HepG2 (cell line): ENCODE data around the gene NUDT7. TPM values are rescaled to one million over a fixed set of nuclear protein-coding genes. Genes with fewer than 3 reads are reported as not detected.

Source experiments
- ATAC-seq: fragments of 200-7000 bp; cut with Tn5 transposase; 3 replicates; pipeline ENCODE4 v1.9.1; 2020; ENCODE audit warnings: mild to moderate bottlenecking, moderate library complexity
- BruUV-seq: library from RNA; stranded (reverse); fragments of 400-500 nt; replicated peaks from 2 replicates; lab custom pipeline; 2021; lab: Mats Ljungman, UMichigan
- CTCF ChIA-PET: fragments of 300-600 bp; formaldehyde crosslinking; extraction: SDS; loops from one replicate; lab custom pipeline; 2021; ENCODE audit warnings: low total read pairs, inconsistent platforms, low intra/inter-chr PET ratio; lab: Yijun Ruan, JAX
- POLR2A ChIA-PET: fragments of 350-600 bp; sonication (Branson Sonifier 250); formaldehyde crosslinking; loops from one replicate; lab custom pipeline; 2020; ENCODE audit warnings: antibody characterized with exemption, inconsistent platforms; lab: Yijun Ruan, JAX
- DNase-seq: peaks from one replicate; pipeline ENCODE4 v3.0.0-alpha.2; 2015; ENCODE audit warnings: low spot score
- FAIRE-seq: peaks from 3 replicates; lab custom pipeline; 2011; peaks lifted over from hg19 to GRCh38; lab: Jason Lieb, UNC
- H2AFZ ChIP-seq: one replicate; pipeline ENCODE4 v1.6.1; 2011; ENCODE audit warnings: low read length, inconsistent platforms
- H3K27ac ChIP-seq: fragments of 300-600 bp; 3 replicates; pipeline ENCODE4 v1.8.0; 2011; ENCODE audit warnings: mixed run types, mild to moderate bottlenecking, mixed read lengths, low read length, inconsistent platforms; ENCODE audit not compliant: insufficient read depth; ENCODE audit errors: extremely low read length
- H3K27me3 ChIP-seq, 2 experiments: fragments of 200-600 bp in 1 of 2; 2 replicates in 1 of 2; 3 replicates in 1 of 2; pipeline versions ENCODE4 v1.6.0 to v1.8.0; 2011; ENCODE audit warnings: low read length in 2 of 2, mild to moderate bottlenecking in 2 of 2, moderate library complexity in 2 of 2, inconsistent platforms in 1 of 2; ENCODE audit not compliant: insufficient read depth in 2 of 2, control insufficient read depth in 1 of 2
- H3K36me3 ChIP-seq, 2 experiments: fragments of 200-600 bp in 1 of 2; replicated peaks in 1 of 2; 2 replicates in 1 of 2; 3 replicates in 1 of 2; pipeline versions ENCODE4 v1.5.1 to v1.8.0; 2011; ENCODE audit warnings: low read length in 2 of 2, inconsistent platforms in 1 of 2; ENCODE audit not compliant: insufficient read depth in 2 of 2, control insufficient read depth in 1 of 2
- H3K4me1 ChIP-seq: 2 replicates; pipeline ENCODE4 v1.5.1; 2012; ENCODE audit warnings: low read length, inconsistent platforms; ENCODE audit not compliant: insufficient read depth
- H3K4me2 ChIP-seq: 2 replicates; pipeline ENCODE4 v1.6.0; 2011; ENCODE audit warnings: low read depth, low read length, inconsistent platforms
- H3K4me3 ChIP-seq, 3 experiments: fragments of 200-600 bp in 1 of 3; sonication (generic), shearing (Covaris generic) in 1 of 3; replicated peaks in 1 of 3; 2 replicates each; pipeline ENCODE4 v1.5.1; 2011 to 2016; ENCODE audit warnings: low read length in 3 of 3, inconsistent platforms in 2 of 3, low read depth in 2 of 3, mild to moderate bottlenecking in 2 of 3, control low read depth in 1 of 3, mixed read lengths in 1 of 3; ENCODE audit not compliant: insufficient read depth in 1 of 3
- H3K79me2 ChIP-seq: one replicate; pipeline ENCODE4 v1.6.1; 2011; ENCODE audit warnings: low read length, inconsistent platforms; ENCODE audit not compliant: insufficient read depth
- H3K9ac ChIP-seq: 2 replicates; pipeline ENCODE4 v1.6.0; 2011; ENCODE audit warnings: mild to moderate bottlenecking, low read depth, low read length, inconsistent platforms; ENCODE audit not compliant: insufficient read depth
- H3K9me3 ChIP-seq: 2 replicates; pipeline ENCODE4 v1.5.1; 2012; ENCODE audit warnings: mild to moderate bottlenecking, low read length
- H4K20me1 ChIP-seq: 2 replicates; pipeline ENCODE4 v1.6.0; 2011; ENCODE audit warnings: inconsistent platforms, mild to moderate bottlenecking, low read length, moderate library complexity; ENCODE audit not compliant: insufficient read depth
- FIP1L1 ChIP-seq: fragments of 200-400 bp; formaldehyde crosslinking; IDR thresholded peaks from 2 replicates; pipeline ENCODE4 v1.6.1; 2018; ENCODE audit warnings: low read depth, mild to moderate bottlenecking, low read length, moderate library complexity, borderline replicate concordance; ENCODE audit not compliant: insufficient read depth
- LBX2 ChIP-seq: sonication (generic); formaldehyde crosslinking; IDR thresholded peaks from 2 replicates; pipeline ENCODE4 v1.5.0; 2020; ENCODE audit warnings: missing genetic modification reagents, mild to moderate bottlenecking, borderline replicate concordance
- NCOA1 ChIP-seq: sonication (generic); formaldehyde crosslinking; IDR thresholded peaks from 2 replicates; pipeline ENCODE4 v1.9.0; 2021; ENCODE audit warnings: missing genetic modification reagents
- NRL ChIP-seq: sonication (generic); formaldehyde crosslinking; IDR thresholded peaks from 2 replicates; pipeline ENCODE4 v1.5.0; 2020; ENCODE audit warnings: missing genetic modification reagents, mild to moderate bottlenecking, moderate library complexity, borderline replicate concordance
- REXO4 ChIP-seq: sonication (generic); formaldehyde crosslinking; IDR thresholded peaks from 2 replicates; pipeline ENCODE4 v1.8.0; 2022; ENCODE audit warnings: missing genetic modification reagents, mild to moderate bottlenecking, borderline replicate concordance
- ZFP36L2 ChIP-seq: sonication (generic); formaldehyde crosslinking; IDR thresholded peaks from 2 replicates; pipeline ENCODE4 v1.4.0; 2020; ENCODE audit warnings: missing genetic modification reagents
- ZNF543 ChIP-seq: sonication (generic); formaldehyde crosslinking; IDR thresholded peaks from 2 replicates; pipeline ENCODE4 v1.4.0; 2020; ENCODE audit warnings: mild to moderate bottlenecking, missing genetic modification reagents
- WGBS: methylation state at CpG from one replicate; pipeline ENCODE4 v1.1.6; 2017; ENCODE audit warnings: low lambda C conversion rate; 5-methylcytosine and 5-hydroxymethylcytosine counted together
- in situ Hi-C: cut with HindIII; loops from 2 replicates; pipeline ENCODE4 v1.10.0; 2017; ENCODE audit warnings: low pct_unique_long_range_greater_than_20kb; ENCODE audit not compliant: extremely low pct_ligation_motif_present
- intact Hi-C: fragments of 100-400 bp; cut with micrococcal nuclease; formaldehyde crosslinking; loops from one replicate; pipeline ENCODE4 v1.10.0; 2022; ENCODE audit not compliant: unreplicated experiment
- polyA plus RNA-seq, 8 experiments: library from polyadenylated mRNA; depleted of rRNA in 3 of 8; stranded (reverse) in 7 of 8; unstranded in 1 of 8; fragments of >200 nt; fragmentation: Illumina TruSeq in 4 of 8; extraction: Trizol in 4 of 8; gene quantifications; 2 replicates each; pipeline versions ENCODE4 v1.2.1 to v1.2.3, GENCODE V29; 2011 to 2016; ENCODE audit warnings: low read depth in 4 of 8, missing spikeins in 1 of 8, mixed read lengths in 1 of 8; ENCODE audit not compliant: insufficient read depth in 1 of 8
- total RNA-seq, 5 experiments: library from RNA; depleted of rRNA; stranded (reverse); fragments of >200 nt; fragmentation: Illumina TruSeq; extraction: Trizol; gene quantifications; 2 replicates each; pipeline ENCODE4 v1.2.3, GENCODE V29; 2016; ENCODE audit warnings: low read depth in 1 of 5
- TF ChIP-seq, protein P1 (sequence below): IDR thresholded peaks from 2 replicates; pipeline ENCODE4 v1.6.1; 2012; ENCODE audit warnings: inconsistent platforms

Gene NUDT7
- total and polyA plus RNA-seq, 2 of the 13 experiments (the other 11 are each of a cell fraction or from before 2014, with no cell fraction given), result 14.3 to 23.9 TPM

DNA sequence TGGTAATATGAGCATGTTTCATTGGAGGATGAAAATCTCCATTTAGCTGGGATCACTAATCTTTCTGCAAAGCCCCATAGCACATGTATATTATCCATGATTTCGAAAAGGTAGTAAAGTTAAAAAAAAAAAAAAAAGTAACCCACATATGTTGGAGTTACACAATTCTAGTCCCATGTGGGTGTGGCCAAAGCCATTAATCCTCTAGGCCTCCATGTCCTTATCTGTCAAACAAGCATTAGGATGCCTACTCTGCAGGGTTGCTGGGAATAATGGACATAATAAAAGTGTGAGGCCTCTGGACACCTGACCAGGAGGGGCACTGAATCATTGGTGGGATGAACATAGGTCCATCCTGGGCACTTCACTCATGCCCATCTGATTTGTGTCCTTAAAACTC, 36.9 kb downstream of the NUDT7 start:
- DNase-seq (no peak), ATAC-seq (no peak), FAIRE-seq (no peak)
- 79% methylated on average over 1 of the region's 1 CpG for WGBS
- Histone ChIP-seq H3K36me3 (no peaks in the 10 kb centered on the region), H3K4me2 (no peak overlapping the region), H3K9ac (no peak overlapping the region), H3K4me3 (no peak overlapping the region), H3K27ac (no peak overlapping the region), H3K4me1 (peaks cover 67% of the 10 kb centered on the region), H4K20me1 (no peaks in the 10 kb centered on the region), H3K9me3 (no peaks in the 10 kb centered on the region), H2AFZ (no peak overlapping the region), H3K79me2 (no peaks in the 10 kb centered on the region), H3K27me3 (no peaks in the 10 kb centered on the region)
- ChIA-PET CTCF (no interaction called here), POLR2A (no interaction called here)
- intact Hi-C loops (no loop called here), in situ Hi-C loops (no loop called here)
- no peak for TF ChIP-seq LBX2
- TF ChIP-seq NRL (CRISPR knock-in tag), result no peak
- TF ChIP-seq ZFP36L2 (CRISPR knock-in tag), result no peak
- TF ChIP-seq, protein P1, sequence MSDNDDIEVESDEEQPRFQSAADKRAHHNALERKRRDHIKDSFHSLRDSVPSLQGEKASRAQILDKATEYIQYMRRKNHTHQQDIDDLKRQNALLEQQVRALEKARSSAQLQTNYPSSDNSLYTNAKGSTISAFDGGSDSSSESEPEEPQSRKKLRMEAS, result no peak
- no peak for TF ChIP-seq FIP1L1
- no peak for TF ChIP-seq NCOA1 (CRISPR knock-in tag)
- TF ChIP-seq REXO4 (CRISPR knock-in tag), result no peak
- BruUV-seq, result no TSS peak

DNA sequence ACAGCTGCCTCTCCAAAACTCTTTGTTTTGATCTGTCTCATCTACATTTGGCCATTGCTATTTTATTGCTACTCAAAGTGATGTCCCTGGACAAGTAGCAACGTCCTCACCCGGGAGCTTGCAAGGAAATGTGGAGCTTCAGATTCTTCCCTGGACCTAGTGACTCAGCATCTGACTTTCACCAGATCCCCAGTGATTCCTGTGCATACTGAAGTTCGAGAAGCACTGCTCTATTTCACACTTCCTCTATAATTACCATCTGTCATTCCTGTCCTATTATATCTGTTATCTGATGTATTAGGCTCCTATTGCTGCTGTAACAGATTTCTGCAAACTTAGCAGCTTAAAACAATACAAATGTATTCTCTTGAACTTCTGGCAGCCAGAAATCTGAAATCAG, 37.5 kb downstream of the NUDT7 start:
- Histone ChIP-seq H3K27me3 (no peaks in the 10 kb centered on the region), H3K4me1 (peaks cover 73% of the 10 kb centered on the region), H3K4me3 (no peak overlapping the region), H2AFZ (no peak overlapping the region), H3K27ac (no peak overlapping the region), H4K20me1 (no peaks in the 10 kb centered on the region), H3K9me3 (no peaks in the 10 kb centered on the region), H3K36me3 (no peaks in the 10 kb centered on the region), H3K9ac (no peak overlapping the region), H3K79me2 (no peaks in the 10 kb centered on the region), H3K4me2 (no peak overlapping the region)
- ATAC-seq, result no peak
- no peak for TF ChIP-seq ZNF543
- in situ Hi-C loops, result no loop called here
- intact Hi-C loops, result no loop called here
- POLR2A ChIA-PET, result no interaction called here
- 57% methylated on average over 3 of the region's 3 CpGs for WGBS
- no peak for DNase-seq
- CTCF ChIA-PET, result no interaction called here
- no peak for FAIRE-seq
- BruUV-seq, result no TSS peak
